Endodermal cell (in vitro differentiated cells): ENCODE results near the gene OR6C70. TPM values are rescaled to one million over a fixed set of nuclear protein-coding genes. Genes with fewer than 3 reads are reported as not detected.
A peak's percentile ranks its signal among the peaks of the same experiment; 100 is the strongest.

Source experiments
- DNase-seq: peaks from one replicate; pipeline ENCODE4 v3.0.0-alpha.2; 2017
- H3K27ac ChIP-seq: 2 replicates; pipeline ENCODE4 v1.5.1; 2013; ENCODE audit warnings: mild to moderate bottlenecking, low read depth, low read length, moderate library complexity
- H3K27me3 ChIP-seq: 2 replicates; pipeline ENCODE4 v1.6.1; 2013; ENCODE audit warnings: mild to moderate bottlenecking, low read length, moderate library complexity; ENCODE audit not compliant: insufficient read depth, control insufficient read depth, poor library complexity, severe bottlenecking
- H3K36me3 ChIP-seq: 2 replicates; pipeline ENCODE4 v1.7.0; 2013; ENCODE audit warnings: mild to moderate bottlenecking, low read length, moderate library complexity; ENCODE audit not compliant: control insufficient read depth, insufficient read depth
- H3K4me1 ChIP-seq: one replicate; pipeline ENCODE4 v1.7.0; 2013; ENCODE audit warnings: low read length; ENCODE audit not compliant: control insufficient read depth, insufficient read depth
- H3K4me3 ChIP-seq: 2 replicates; pipeline ENCODE4 v1.5.1; 2013; ENCODE audit warnings: mild to moderate bottlenecking, low read length, moderate library complexity
- H3K9ac ChIP-seq: 2 replicates; pipeline ENCODE4 v1.6.1; 2013; ENCODE audit warnings: mild to moderate bottlenecking, low read length, moderate library complexity; ENCODE audit not compliant: poor library complexity, severe bottlenecking; ENCODE audit errors: extremely low read depth
- H3K9me3 ChIP-seq: 2 replicates; pipeline ENCODE4 v1.6.1; 2013; ENCODE audit warnings: mild to moderate bottlenecking, low read length, moderate library complexity; ENCODE audit not compliant: control insufficient read depth
- H3K27ac Mint-ChIP-seq: 2 replicates; pipeline ENCODE4 v1.8.0; 2020; ENCODE audit warnings: mixed read lengths
- H3K27me3 Mint-ChIP-seq: 2 replicates; pipeline ENCODE4 v1.8.0; 2021; ENCODE audit warnings: mild to moderate bottlenecking, mixed read lengths; ENCODE audit not compliant: insufficient read depth
- H3K36me3 Mint-ChIP-seq: 2 replicates; pipeline ENCODE4 v1.8.0; 2020; ENCODE audit warnings: low read depth, mixed read lengths
- H3K4me1 Mint-ChIP-seq: 2 replicates; pipeline ENCODE4 v1.8.0; 2020; ENCODE audit warnings: mixed read lengths
- H3K4me3 Mint-ChIP-seq: 2 replicates; pipeline ENCODE4 v1.8.0; 2020; ENCODE audit warnings: mild to moderate bottlenecking, moderate library complexity, mixed read lengths
- H3K9me3 Mint-ChIP-seq: 2 replicates; pipeline ENCODE4 v1.8.0; 2020; ENCODE audit warnings: mild to moderate bottlenecking, mixed read lengths
- CTCF ChIP-seq: fragments of 200-600 bp; sonication (generic); conservative IDR thresholded peaks from 2 replicates; pipeline ENCODE4 v1.5.0; 2021; ENCODE audit warnings: antibody characterized with exemption, mild to moderate bottlenecking
- WGBS, 2 experiments: methylation state at CpG; one replicate each; pipeline versions ENCODE4 v1.1.5 to v1.1.7; 2013; ENCODE audit warnings: missing lambda C conversion rate in 2 of 2, mixed read lengths in 1 of 2; ENCODE audit not compliant: insufficient coverage in 1 of 2, insufficient read length in 1 of 2; 5-methylcytosine and 5-hydroxymethylcytosine counted together
- total RNA-seq, 2 donors: library from RNA; stranded (reverse); fragmentation: NEBNext Ultra II Directional in 1 of 2; extraction: Animal tissue kit (Norgen Biotek cat#: 25700) in 1 of 2; gene quantifications; 2 replicates in 1 of 2; 3 replicates in 1 of 2; pipeline ENCODE4 v1.2.1, GENCODE V29; 2021

OR6C70 gene
- total RNA-seq, 2 donors from 2014 or later = not detected

GRCh38 chr12:55425954-55426353 is 44.0 kb downstream of the OR6C70 start, which contains the start of gene OR6C76:
TSS of gene OR6C76 (plus strand) at chr12:55426254. CDS start at chr12:55426254, 0 bp downstream.
- H3K27ac Mint-ChIP-seq = no peak within 1 kb of the TSS
- WGBS, 2 experiments = 91 to 92% methylated on average over 4 of the region's 4 CpGs
- Histone ChIP-seq H3K36me3 (no peaks in the 10 kb centered on the region), H3K27me3 (no peaks in the 10 kb centered on the region), H3K4me1 (no peaks in the 10 kb centered on the region), H3K27ac (no peak within 1 kb of the TSS), H3K9ac (no peak within 1 kb of the TSS), H3K4me3 (no peak within 1 kb of the TSS), H3K9me3 (no peaks in the 10 kb centered on the region)
- H3K9me3 Mint-ChIP-seq = no peaks in the 10 kb centered on the region
- no peak within 1 kb of the TSS for H3K4me3 Mint-ChIP-seq
- no peak for TF ChIP-seq CTCF
- peaks cover 7% of the 10 kb centered on the region for H3K4me1 Mint-ChIP-seq
- DNase-seq = no peak
- H3K36me3 Mint-ChIP-seq = no peaks in the 10 kb centered on the region
- H3K27me3 Mint-ChIP-seq = no peaks in the 10 kb centered on the region

- Mint-ChIP-seq H3K4me3 (no peak overlapping the region), H3K4me1 (peaks cover 1% of the 10 kb centered on the region), H3K9me3 (no peaks in the 10 kb centered on the region), H3K27ac (no peak overlapping the region), H3K27me3 (no peaks in the 10 kb centered on the region), H3K36me3 (no peaks in the 10 kb centered on the region)
- whole genome bisulfite sequencing, 2 experiments = 88% methylated on average over 2 of the region's 2 CpGs
- H3K9ac ChIP-seq = no peak overlapping the region
- H3K9me3 ChIP-seq = no peaks in the 10 kb centered on the region
- H3K27me3 ChIP-seq = no peaks in the 10 kb centered on the region
- H3K4me3 ChIP-seq = no peak overlapping the region
- H3K27ac ChIP-seq = peak overlapping the region; percentile 19
- H3K36me3 ChIP-seq = no peaks in the 10 kb centered on the region
- no peak for TF ChIP-seq CTCF
- peak; percentile 44 for DNase-seq
- no peaks in the 10 kb centered on the region for H3K4me1 ChIP-seq
These were observed 49.5 kb downstream of the OR6C70 start for GRCh38 chr12:55420307-55420962.

Other genes with a start within 250 kb of the OR6C70 start
- not detected for gene OR10A7, start 249.1 kb downstream of the OR6C70 start, total RNA-seq
- gene OR6C74, start 225.5 kb downstream of the OR6C70 start, total RNA-seq = not detected
- gene OR6C6, start 173.6 kb downstream of the OR6C70 start, total RNA-seq = not detected
- not detected for gene OR6C1, start 155.8 kb downstream of the OR6C70 start, total RNA-seq
- not detected for gene OR6C3, start 139.4 kb downstream of the OR6C70 start, total RNA-seq
- gene OR6C75, start 107.2 kb downstream of the OR6C70 start, total RNA-seq = not detected
- gene OR6C65, start 69.6 kb downstream of the OR6C70 start, total RNA-seq = not detected
- gene OR6C76, start 43.9 kb downstream of the OR6C70 start, total RNA-seq = not detected
- not detected for gene OR6C2, start 26.1 kb downstream of the OR6C70 start, total RNA-seq
- gene OR6C68, start 22.2 kb upstream of the OR6C70 start, total RNA-seq = not detected
- not detected for gene OR6C4, start 79.5 kb upstream of the OR6C70 start, total RNA-seq
- gene OR2AP1, start 102.3 kb upstream of the OR6C70 start, total RNA-seq = not detected
- not detected for gene OR10P1, start 166.8 kb upstream of the OR6C70 start, total RNA-seq
- 100 to 1,000 TPM; 106 to 122 TPM for gene ITGA7, start 237.8 kb upstream of the OR6C70 start, total RNA-seq
- 100 to 1,000 TPM in 1 of 2 donors, 10 to 100 TPM in 1; 95.1 to 102 TPM for gene BLOC1S1, start 245.9 kb upstream of the OR6C70 start, total RNA-seq